Hepatocyte (in vitro differentiated cells): Measurements from ENCODE around the gene ME3. TPM values are rescaled to one million over a fixed set of nuclear protein-coding genes. Genes with fewer than 3 reads are reported as not detected.

Experiments used
- DNase-seq: peaks from one replicate; pipeline ENCODE4 v3.0.0-alpha.2; 2016; ENCODE audit warnings: low spot score
- H2AFZ ChIP-seq: fragments of 200-600 bp; sonication (generic); 2 replicates; pipeline ENCODE4 v1.6.0; 2016; ENCODE audit warnings: antibody characterized with exemption, mild to moderate bottlenecking
- H3K27ac ChIP-seq: fragments of 200-600 bp; sonication (generic); 2 replicates; pipeline ENCODE4 v1.5.1; 2016; ENCODE audit warnings: mild to moderate bottlenecking
- H3K27me3 ChIP-seq: fragments of 200-600 bp; sonication (generic); 2 replicates; pipeline ENCODE4 v1.6.1; 2016
- H3K36me3 ChIP-seq: fragments of 200-600 bp; sonication (generic); replicated peaks from 2 replicates; pipeline ENCODE4 v1.5.1; 2016; ENCODE audit warnings: low read depth; ENCODE audit not compliant: insufficient read depth
- H3K4me1 ChIP-seq: fragments of 200-600 bp; sonication (generic); 2 replicates; pipeline ENCODE4 v1.5.1; 2016; ENCODE audit warnings: mild to moderate bottlenecking, moderate library complexity; ENCODE audit not compliant: insufficient read depth
- H3K4me2 ChIP-seq: fragments of 200-600 bp; sonication (generic); 2 replicates; pipeline ENCODE4 v1.6.0; 2016
- H3K4me3 ChIP-seq: fragments of 200-600 bp; sonication (generic); 2 replicates; pipeline ENCODE4 v1.5.1; 2016; ENCODE audit warnings: mild to moderate bottlenecking
- H3K79me2 ChIP-seq: fragments of 200-600 bp; sonication (generic); 2 replicates; pipeline ENCODE4 v1.6.0; 2017; ENCODE audit warnings: mild to moderate bottlenecking
- H3K9me2 ChIP-seq: fragments of 200-600 bp; sonication (generic); replicated peaks from 2 replicates; pipeline ENCODE4 v1.6.0; 2017; ENCODE audit warnings: mild to moderate bottlenecking; ENCODE audit not compliant: insufficient read depth
- H3K9me3 ChIP-seq: fragments of 200-600 bp; sonication (generic); 2 replicates; pipeline ENCODE4 v1.5.1; 2016; ENCODE audit warnings: low read depth, mild to moderate bottlenecking
- H4K20me1 ChIP-seq: fragments of 200-600 bp; sonication (generic); 2 replicates; pipeline ENCODE4 v1.6.0; 2016; ENCODE audit warnings: mild to moderate bottlenecking; ENCODE audit not compliant: insufficient read depth, poor library complexity, severe bottlenecking
- EZH2 ChIP-seq: fragments of 200-600 bp; sonication (generic); IDR thresholded peaks from 2 replicates; pipeline ENCODE4 v1.6.1; 2016; ENCODE audit warnings: antibody characterized with exemption, mild to moderate bottlenecking, borderline replicate concordance
- EZH2phosphoT487 ChIP-seq: fragments of 200-600 bp; sonication (generic); IDR thresholded peaks from one replicate; pipeline ENCODE4 v1.6.1; 2018; ENCODE audit warnings: antibody characterized with exemption, mild to moderate bottlenecking, low read depth, moderate library complexity; ENCODE audit not compliant: unreplicated experiment, severe bottlenecking
- WGBS: methylation state at CpG from one replicate; pipeline ENCODE4 v1.1.6; 2016; ENCODE audit warnings: low lambda C conversion rate; ENCODE audit errors: missing lambda C conversion rate; 5-methylcytosine and 5-hydroxymethylcytosine counted together
- polyA plus RNA-seq: library from polyadenylated mRNA; unstranded; fragments of >200 nt; fragmentation: Nextera tagmentation; extraction: Ambion mirVana; gene quantifications from 2 replicates; pipeline ENCODE4 v1.2.1, GENCODE V29; 2016
- total RNA-seq: library from RNA; depleted of rRNA; stranded (reverse); fragments of >200 nt; gene quantifications from 2 replicates; pipeline ENCODE4 v1.2.3, GENCODE V29; 2014
- TF ChIP-seq, protein P1 (sequence below): fragments of 200-600 bp; sonication (generic); IDR thresholded peaks from 2 replicates; pipeline ENCODE4 v1.5.1; 2016; ENCODE audit warnings: antibody characterized with exemption, mild to moderate bottlenecking; ENCODE audit not compliant: poor library complexity

The ME3 gene
- total and polyA plus RNA-seq, 2 experiments from 2014 or later: 10.3 to 16.1 TPM

DNA sequence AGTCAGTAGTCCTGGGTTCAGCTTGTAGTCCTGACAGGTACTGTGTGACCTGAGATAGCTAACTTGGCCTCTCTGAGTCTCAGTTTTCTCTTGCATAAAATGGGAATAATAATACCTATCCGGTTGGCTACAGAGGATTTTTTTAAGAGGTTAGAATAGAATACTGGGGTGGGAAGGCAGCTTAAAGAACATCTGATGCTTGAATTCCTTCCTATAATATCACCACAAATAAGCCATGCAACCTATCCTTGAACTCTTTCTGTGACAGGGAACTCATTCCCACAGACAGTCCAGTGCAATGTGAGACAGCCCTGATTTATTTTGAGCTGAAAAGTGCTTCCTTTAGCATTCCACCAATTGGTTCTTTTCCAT, 187.6 kb downstream of the ME3 start:
- no peaks in the 10 kb centered on the region for H3K27me3 ChIP-seq
- H3K9me2 ChIP-seq: no peaks in the 10 kb centered on the region
- no peaks in the 10 kb centered on the region for H3K79me2 ChIP-seq
- no peaks in the 10 kb centered on the region for H4K20me1 ChIP-seq
- H3K4me1 ChIP-seq: peaks cover 11% of the 10 kb centered on the region
- H3K4me3 ChIP-seq: no peak overlapping the region
- no peak for DNase-seq
- 97% methylated on average over 1 of the region's 1 CpG for WGBS
- no peaks in the 10 kb centered on the region for H3K36me3 ChIP-seq
- H3K9me3 ChIP-seq: no peaks in the 10 kb centered on the region
- peak overlapping the region; percentile 84 for H3K27ac ChIP-seq
- TF ChIP-seq EZH2 (no peak), EZH2phosphoT487 (no peak)
- TF ChIP-seq, protein P1, sequence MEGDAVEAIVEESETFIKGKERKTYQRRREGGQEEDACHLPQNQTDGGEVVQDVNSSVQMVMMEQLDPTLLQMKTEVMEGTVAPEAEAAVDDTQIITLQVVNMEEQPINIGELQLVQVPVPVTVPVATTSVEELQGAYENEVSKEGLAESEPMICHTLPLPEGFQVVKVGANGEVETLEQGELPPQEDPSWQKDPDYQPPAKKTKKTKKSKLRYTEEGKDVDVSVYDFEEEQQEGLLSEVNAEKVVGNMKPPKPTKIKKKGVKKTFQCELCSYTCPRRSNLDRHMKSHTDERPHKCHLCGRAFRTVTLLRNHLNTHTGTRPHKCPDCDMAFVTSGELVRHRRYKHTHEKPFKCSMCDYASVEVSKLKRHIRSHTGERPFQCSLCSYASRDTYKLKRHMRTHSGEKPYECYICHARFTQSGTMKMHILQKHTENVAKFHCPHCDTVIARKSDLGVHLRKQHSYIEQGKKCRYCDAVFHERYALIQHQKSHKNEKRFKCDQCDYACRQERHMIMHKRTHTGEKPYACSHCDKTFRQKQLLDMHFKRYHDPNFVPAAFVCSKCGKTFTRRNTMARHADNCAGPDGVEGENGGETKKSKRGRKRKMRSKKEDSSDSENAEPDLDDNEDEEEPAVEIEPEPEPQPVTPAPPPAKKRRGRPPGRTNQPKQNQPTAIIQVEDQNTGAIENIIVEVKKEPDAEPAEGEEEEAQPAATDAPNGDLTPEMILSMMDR: no peak
- H2AFZ ChIP-seq: no peak overlapping the region
- H3K4me2 ChIP-seq: peak overlapping the region; percentile 27

DNA sequence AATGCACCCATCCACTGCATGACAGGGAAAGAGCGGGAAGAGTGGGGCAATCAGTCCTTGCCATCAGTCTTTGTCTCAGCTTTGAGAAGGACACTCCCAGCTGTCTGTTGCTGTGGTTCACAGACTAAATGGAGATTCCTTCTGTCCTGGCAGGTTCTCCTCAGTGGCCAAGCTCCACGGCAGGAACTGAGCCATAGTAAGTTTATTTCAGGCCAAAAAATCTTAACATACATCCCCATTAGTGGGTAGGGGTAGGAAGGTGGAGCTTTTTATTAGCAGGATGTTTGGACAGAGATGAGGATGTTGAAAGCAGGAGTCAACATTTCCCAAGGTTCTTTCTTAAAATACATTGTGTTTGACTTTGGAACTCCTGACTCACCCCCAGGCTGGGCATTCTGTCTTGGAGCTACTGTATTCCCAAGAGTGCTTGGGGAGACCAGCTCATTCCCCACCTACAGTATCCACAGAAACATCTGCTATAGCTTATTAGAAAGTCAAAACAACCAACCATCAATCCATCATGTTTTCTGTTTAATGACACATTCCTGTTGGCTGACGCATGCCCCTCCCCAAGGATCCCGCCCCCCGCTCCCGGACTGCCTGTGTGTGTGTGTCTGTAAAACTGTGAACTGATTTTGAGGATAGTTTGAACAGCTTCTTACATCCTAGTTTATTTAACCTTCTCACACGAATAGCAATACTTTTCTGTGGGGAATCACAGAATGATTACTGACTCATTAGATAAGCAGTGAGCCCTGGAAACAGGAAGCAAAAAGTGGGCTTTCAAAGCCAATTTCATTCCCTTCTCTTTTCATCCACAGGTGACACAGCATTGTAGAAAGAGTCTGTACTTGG, 188.2 kb downstream of the ME3 start:
- Histone ChIP-seq H3K4me3 (no peak overlapping the region), H3K79me2 (no peaks in the 10 kb centered on the region), H4K20me1 (no peaks in the 10 kb centered on the region), H3K9me3 (no peaks in the 10 kb centered on the region), H3K9me2 (no peaks in the 10 kb centered on the region), H3K4me2 (peak overlapping the region; percentile 27), H3K27ac (peak overlapping the region; percentile 84), H3K27me3 (no peaks in the 10 kb centered on the region), H2AFZ (no peak overlapping the region), H3K36me3 (no peaks in the 10 kb centered on the region), H3K4me1 (peaks cover 11% of the 10 kb centered on the region)
- WGBS: 44% methylated on average over 7 of the region's 7 CpGs
- DNase-seq: peak; percentile 76
- TF ChIP-seq EZH2 (no peak), EZH2phosphoT487 (no peak)
- TF ChIP-seq, protein P1: no peak

DNA sequence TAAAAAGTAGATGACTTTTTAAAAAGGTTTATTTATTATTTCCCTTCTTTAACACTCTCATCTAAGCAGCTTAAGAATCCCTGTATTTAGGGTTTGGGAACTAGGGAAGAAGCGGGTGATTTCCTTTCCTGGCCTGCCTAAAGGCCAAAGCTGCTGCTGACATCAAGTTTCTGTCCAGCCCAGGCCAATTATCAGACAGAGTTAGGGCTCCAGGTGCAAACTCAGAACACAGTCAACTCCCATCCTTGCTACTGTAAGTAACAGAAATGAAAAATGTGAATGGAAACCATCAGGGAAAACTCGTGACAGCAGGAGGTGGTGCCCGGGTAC, 188.8 kb downstream of the ME3 start:
- Histone ChIP-seq H3K79me2 (no peaks in the 10 kb centered on the region), H3K27me3 (no peaks in the 10 kb centered on the region), H4K20me1 (no peaks in the 10 kb centered on the region), H2AFZ (no peak overlapping the region), H3K36me3 (no peaks in the 10 kb centered on the region), H3K9me3 (no peaks in the 10 kb centered on the region), H3K27ac (peak overlapping the region; percentile 84), H3K4me3 (no peak overlapping the region), H3K9me2 (no peaks in the 10 kb centered on the region), H3K4me2 (no peak overlapping the region), H3K4me1 (peaks cover 11% of the 10 kb centered on the region)
- no peak for TF ChIP-seq EZH2phosphoT487
- TF ChIP-seq EZH2: no peak
- TF ChIP-seq, protein P1: no peak
- no peak for DNase-seq
- 90% methylated on average over 3 of the region's 3 CpGs for WGBS
